ENCODE data around the gene CRIP3.

CRIP3 gene

GRCh38 chr6:43331891-43332290 is 23.3 kb upstream of the CRIP3 start:
- TF ChIP-seq CTCF (IDR thresholded peaks at IDR 0.05) = no peak
- no peaks in the 10 kb centered on the region for H3K9me3 ChIP-seq
- peaks cover 35 to 42% of the 10 kb centered on the region in 2 experiments for H3K4me1 ChIP-seq (ENCODE audit: control insufficient read depth in 1 of 2, insufficient read depth in 1 of 2, low read depth in 1 of 2, low read length in 1 of 2)
- peak overlapping the region; percentile 80 for H3K27ac ChIP-seq
- no peak overlapping the region for H3K4me3 ChIP-seq (ENCODE audit: low read depth in 1 of 2, low read length in 1 of 2)
- H3K36me3 ChIP-seq = peaks cover 10% of the 10 kb centered on the region
- no peaks in the 10 kb centered on the region for H3K27me3 ChIP-seq

DNA sequence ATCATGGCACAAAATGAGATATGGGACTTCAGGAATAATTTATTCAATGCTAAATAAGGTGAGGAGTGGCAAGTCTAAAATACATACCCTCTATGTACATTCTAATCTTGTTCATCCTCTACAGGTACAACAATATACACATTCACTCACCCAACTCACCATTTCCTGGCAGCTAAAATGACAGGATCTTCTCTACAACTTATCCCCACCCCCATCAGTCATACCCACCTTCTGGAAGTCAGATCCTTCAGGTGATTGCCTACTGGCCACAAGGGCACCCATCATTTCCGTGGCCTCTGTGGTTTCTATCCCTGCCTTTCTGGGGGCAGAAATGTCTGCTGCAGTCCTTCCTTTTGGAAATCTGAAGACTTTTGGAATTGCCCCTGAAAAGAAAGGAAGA is 22.8 kb upstream of the CRIP3 start:
- Histone ChIP-seq H3K27me3 (no peaks in the 10 kb centered on the region), H3K4me1 (ENCODE audit: control insufficient read depth in 1 of 2, insufficient read depth in 1 of 2, low read depth in 1 of 2, low read length in 1 of 2) (peaks cover 35 to 42% of the 10 kb centered on the region in 2 experiments), H3K9me3 (no peaks in the 10 kb centered on the region), H3K4me3 (ENCODE audit: low read depth in 1 of 2, low read length in 1 of 2) (no peak overlapping the region), H3K36me3 (peaks cover 7% of the 10 kb centered on the region), H3K27ac (peak overlapping the region; percentile 80)
- no peak for TF ChIP-seq CTCF (IDR thresholded peaks at IDR 0.05)

DNA sequence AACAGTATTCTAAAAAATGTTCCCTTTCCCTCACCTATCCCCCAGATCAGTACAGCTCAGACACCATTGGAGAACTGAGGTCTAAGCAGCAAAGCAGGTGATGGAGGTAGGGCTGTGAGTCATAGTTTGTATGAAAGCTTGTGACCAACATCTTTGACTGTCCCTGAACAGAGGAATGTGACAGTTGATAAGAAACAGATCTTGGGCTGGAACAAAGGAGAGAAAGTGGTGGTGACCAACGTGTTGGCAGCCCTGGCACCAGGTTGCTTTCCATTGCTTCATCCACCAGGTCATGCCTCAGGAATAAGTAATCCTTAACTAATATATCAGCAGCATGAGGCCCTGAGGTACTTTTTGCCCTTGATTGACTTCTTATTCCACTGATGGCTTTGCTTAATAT is 19.9 kb upstream of the CRIP3 start:
- TF ChIP-seq CTCF (IDR thresholded peaks at IDR 0.05) = no peak
- no peak overlapping the region for H3K27ac ChIP-seq

DNA sequence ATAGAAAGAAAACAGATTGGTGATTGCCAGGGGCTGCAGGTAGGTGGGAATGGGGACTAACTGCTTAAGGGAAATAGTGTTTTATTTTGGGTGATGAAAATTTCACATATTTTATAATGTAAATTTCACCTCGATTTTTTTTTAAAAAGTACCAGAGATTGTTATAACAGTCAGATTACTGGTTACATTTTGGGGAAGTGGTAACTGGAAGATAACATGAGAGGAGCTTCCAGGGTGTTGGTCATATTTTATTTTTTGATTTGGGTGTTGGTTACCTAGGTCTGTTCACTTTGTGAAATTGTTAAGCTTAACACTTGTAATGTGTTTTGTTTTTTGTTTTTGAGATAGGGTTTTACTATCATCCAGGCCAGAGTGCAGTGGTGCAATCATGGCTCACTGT is 17.2 kb upstream of the CRIP3 start:
- peaks cover 1 to 5% of the 10 kb centered on the region in 2 experiments for H3K4me1 ChIP-seq (ENCODE audit: control insufficient read depth in 1 of 2, insufficient read depth in 1 of 2, low read depth in 1 of 2, low read length in 1 of 2)
- TF ChIP-seq CTCF (IDR thresholded peaks at IDR 0.05) = no peak
- H3K36me3 ChIP-seq = no peaks in the 10 kb centered on the region
- H3K9me3 ChIP-seq = no peaks in the 10 kb centered on the region
- no peak overlapping the region for H3K27ac ChIP-seq
- no peaks in the 10 kb centered on the region for H3K27me3 ChIP-seq
- no peak overlapping the region for H3K4me3 ChIP-seq (ENCODE audit: low read depth in 1 of 2, low read length in 1 of 2)

More for the DNA sequence above, 19.9 kb upstream of the CRIP3 start:
- H3K27me3 ChIP-seq = no peaks in the 10 kb centered on the region
- no peaks in the 10 kb centered on the region for H3K9me3 ChIP-seq
- no peak overlapping the region for H3K4me3 ChIP-seq (ENCODE audit: low read depth in 1 of 2, low read length in 1 of 2)
- no peaks in the 10 kb centered on the region for H3K36me3 ChIP-seq
- H3K4me1 ChIP-seq (ENCODE audit: control insufficient read depth in 1 of 2, insufficient read depth in 1 of 2, low read depth in 1 of 2, low read length in 1 of 2) = peaks cover 24 to 29% of the 10 kb centered on the region in 2 experiments

GRCh38 chr6:43318011-43318410 is 9.4 kb upstream of the CRIP3 start:
- Histone ChIP-seq H3K4me1 (ENCODE audit: control insufficient read depth in 1 of 2, insufficient read depth in 1 of 2, low read depth in 1 of 2, low read length in 1 of 2) (peaks cover 16 to 21% of the 10 kb centered on the region in 2 experiments), H3K27ac (no peak overlapping the region), H3K9me3 (no peaks in the 10 kb centered on the region), H3K4me3 (ENCODE audit: low read depth in 1 of 2, low read length in 1 of 2) (no peak overlapping the region), H3K36me3 (no peaks in the 10 kb centered on the region), H3K27me3 (no peaks in the 10 kb centered on the region)
- no peak for TF ChIP-seq CTCF (IDR thresholded peaks at IDR 0.05)

- TF ChIP-seq CTCF (IDR thresholded peaks at IDR 0.05) = no peak
- Histone ChIP-seq H3K27ac (peak overlapping the region; percentile 67), H3K27me3 (no peaks in the 10 kb centered on the region), H3K4me3 (ENCODE audit: low read depth in 1 of 2, low read length in 1 of 2) (no peak overlapping the region), H3K36me3 (no peaks in the 10 kb centered on the region), H3K4me1 (ENCODE audit: control insufficient read depth in 1 of 2, insufficient read depth in 1 of 2, low read depth in 1 of 2, low read length in 1 of 2) (peaks cover 58 to 63% of the 10 kb centered on the region in 2 experiments), H3K9me3 (no peaks in the 10 kb centered on the region)
Measured at GRCh38 chr6:43313813-43314212, 5.2 kb upstream of the CRIP3 start.
